ENCODE data around the gene ANGEL1.

GRCh38 chr14:76752744-76753143 lies 59.9 kb downstream of the ANGEL1 start:
- no peak for TF ChIP-seq CTCF (conservative IDR thresholded peaks at IDR 0.05; ENCODE audit: low read length)
- no peak for TF ChIP-seq EZH2phosphoT487 (IDR thresholded peaks at IDR 0.05; ENCODE audit: borderline replicate concordance, low read depth, low read length)

Data from OCI-LY7 (cell line).